UCSD-AML1 (cell line): ENCODE data around the gene SLC16A12.
A peak's percentile ranks its signal among the peaks of the same experiment; 100 is the strongest.
"Not testable (repeated sequence)": the region's sequence is repeated elsewhere in the genome, so short reads cannot be mapped to it uniquely, and the experiment has no call there.

ENCODE experiments used
- DNase-seq: peaks from one replicate; lab custom pipeline; 2025; ENCODE audit not compliant: unreplicated experiment; lab: John Stamatoyannopoulos, UW

The SLC16A12 gene

GRCh38 chr10:89393898-89394297 lies 141.5 kb downstream of the SLC16A12 start:
- no peak for DNase-seq

- no peak for DNase-seq
These were observed 142.4 kb downstream of the SLC16A12 start for GRCh38 chr10:89392974-89393373.

GRCh38 chr10:89391907-89392756 lies 143.3 kb downstream of the SLC16A12 start, which contains the start of gene IFIT1:
Gene IFIT1 (plus strand): TSS chr10:89392623. CDS start chr10:89392713, 90 bp downstream.
- DNase-seq, result peak; percentile 61

GRCh38 chr10:89391226-89391576 lies 144.2 kb downstream of the SLC16A12 start:
- not testable (repeated sequence) for DNase-seq

GRCh38 chr10:89390476-89391225 lies 144.7 kb downstream of the SLC16A12 start:
- DNase-seq, result no peak

GRCh38 chr10:89389254-89389653 lies 146.1 kb downstream of the SLC16A12 start:
- no peak for DNase-seq

- DNase-seq, result no peak
These were observed 146.6 kb downstream of the SLC16A12 start for GRCh38 chr10:89388806-89389205.

GRCh38 chr10:89384474-89385340 lies 150.7 kb downstream of the SLC16A12 start:
- DNase-seq, result no peak

- no peak for DNase-seq
These were observed 152.6 kb downstream of the SLC16A12 start for GRCh38 chr10:89382757-89383156.
